A673 (cell line): ENCODE measurements around the gene MAGT1.

ENCODE experiments used
- CTCF ChIP-seq: fragments of 300-800, 200-600 bp; sonication (generic); conservative IDR thresholded peaks from 2 replicates; pipeline ENCODE4 v1.5.1; 2017; ENCODE audit warnings: low read depth, mild to moderate bottlenecking, antibody characterized with exemption, low read length, moderate library complexity, mixed read lengths
- EZH2 ChIP-seq: fragments of 200-600 bp; sonication (generic); IDR thresholded peaks from 2 replicates; pipeline ENCODE4 v1.6.1; 2017; ENCODE audit warnings: borderline replicate concordance, low read depth, mild to moderate bottlenecking, mixed read lengths, antibody characterized with exemption, low read length; ENCODE audit not compliant: poor library complexity, severe bottlenecking

GRCh38 chrX:77918568-77918967 lies 23.3 kb upstream of the MAGT1 start:
- no peak for TF ChIP-seq CTCF
- TF ChIP-seq EZH2: no peak
